GM18868 (cell line): ENCODE measurements around the gene PSMC3.

Experiments used
- ATAC-seq: cut with Tn5 transposase; IDR thresholded peaks from one replicate; pipeline ENCODE4 v1.9.1; 2021; ENCODE audit warnings: mild to moderate bottlenecking, moderate library complexity; ENCODE audit not compliant: unreplicated experiment

The PSMC3 gene

DNA sequence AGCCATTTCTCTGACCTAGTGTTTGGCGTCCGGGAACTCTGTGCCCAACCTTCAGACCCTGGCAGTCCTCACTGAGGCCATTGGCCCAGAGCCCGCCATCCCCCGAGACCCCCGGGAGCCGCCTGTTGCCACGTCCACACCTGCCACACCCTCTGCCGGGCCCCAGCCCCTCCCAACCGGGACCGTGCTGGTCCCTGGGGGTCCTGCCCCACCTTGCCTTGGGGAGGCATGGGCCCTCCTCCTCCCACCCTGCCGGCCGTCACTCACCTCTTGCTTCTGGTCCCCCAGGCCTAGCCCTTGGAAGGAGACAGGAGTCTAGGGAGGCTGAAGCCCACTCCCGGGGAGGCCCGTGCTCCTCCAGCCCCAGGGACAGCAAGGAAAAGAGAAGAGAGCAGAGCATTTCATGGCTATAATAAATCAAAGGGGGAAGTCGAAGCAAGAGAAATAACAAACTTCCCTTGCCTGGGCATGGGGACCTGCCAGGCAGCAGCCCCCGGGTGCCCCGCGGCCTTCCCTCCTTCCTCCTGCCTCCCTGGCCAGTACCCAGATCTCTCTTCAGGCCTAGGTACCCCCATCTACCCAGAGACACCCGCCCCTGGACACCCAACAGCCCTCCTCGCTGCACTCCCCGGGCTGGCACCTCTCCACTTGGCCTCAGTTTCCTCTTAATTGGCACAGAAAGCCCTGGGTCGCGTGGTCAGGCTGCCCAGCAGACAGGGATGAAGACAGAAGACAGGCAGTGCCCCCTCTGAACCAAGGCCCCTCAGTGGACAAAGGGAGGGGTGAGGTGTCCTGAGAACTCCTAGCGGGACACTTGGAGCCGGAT lies 30.8 kb downstream of the PSMC3 start:
- ATAC-seq = no peak

DNA sequence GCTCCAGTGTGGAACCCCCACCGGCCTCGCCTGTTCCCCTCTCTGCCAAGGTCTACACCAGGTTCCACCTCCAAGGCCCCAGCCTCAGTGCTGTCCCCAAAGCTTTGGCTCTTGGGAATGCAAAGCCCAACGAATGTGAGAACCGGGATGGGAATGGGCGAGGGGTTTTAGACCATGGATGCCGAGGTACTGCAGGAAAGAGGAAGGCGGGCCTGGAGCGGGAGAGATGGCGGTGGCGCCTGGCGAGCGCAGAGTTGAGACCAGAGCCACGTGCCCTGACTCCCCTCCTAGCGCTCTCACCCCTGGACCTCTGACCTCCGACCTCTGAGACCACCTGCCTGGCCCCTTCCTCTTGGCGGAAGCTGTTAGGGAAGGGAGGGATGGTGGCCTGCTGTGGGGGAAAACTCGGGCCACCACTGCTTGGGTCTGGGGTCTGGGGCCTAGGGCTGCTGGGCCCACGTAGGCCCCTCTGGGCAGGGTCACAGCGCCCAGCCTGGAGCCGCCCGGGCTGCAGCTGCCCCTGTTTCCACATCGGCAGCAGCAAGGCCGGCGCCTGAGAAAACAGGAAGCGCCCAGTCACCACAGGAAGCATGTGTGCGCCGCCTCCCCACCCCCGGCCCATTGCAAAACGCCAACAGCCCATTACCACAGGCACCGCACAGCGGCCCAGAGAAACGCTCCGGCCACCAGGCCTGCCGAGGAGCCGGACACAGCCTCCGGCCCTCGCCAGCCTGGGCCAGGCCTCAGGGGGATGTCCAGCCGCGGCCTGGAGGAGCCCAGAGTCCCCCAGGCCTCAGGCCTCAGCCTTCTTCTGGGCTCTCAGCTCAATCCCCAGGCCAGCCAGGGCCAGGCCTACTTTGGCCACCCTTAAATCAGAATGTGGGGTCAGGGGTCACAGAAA lies 31.7 kb downstream of the PSMC3 start:
- no peak for ATAC-seq

DNA sequence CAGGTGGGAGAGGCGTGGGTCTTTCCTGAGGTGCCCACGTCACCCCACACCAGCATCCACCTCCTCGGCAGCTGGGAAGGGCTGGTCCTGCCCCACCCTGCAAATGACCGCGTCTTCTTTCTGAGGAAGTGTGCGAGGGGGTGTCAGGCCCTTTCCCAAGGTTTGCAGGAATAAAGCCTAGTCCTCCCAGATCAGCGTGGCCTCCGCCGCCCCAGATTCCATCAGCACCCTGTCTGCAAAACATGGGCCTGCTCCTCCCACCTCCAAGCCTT lies 32.3 kb downstream of the PSMC3 start:
- ATAC-seq = no peak

DNA sequence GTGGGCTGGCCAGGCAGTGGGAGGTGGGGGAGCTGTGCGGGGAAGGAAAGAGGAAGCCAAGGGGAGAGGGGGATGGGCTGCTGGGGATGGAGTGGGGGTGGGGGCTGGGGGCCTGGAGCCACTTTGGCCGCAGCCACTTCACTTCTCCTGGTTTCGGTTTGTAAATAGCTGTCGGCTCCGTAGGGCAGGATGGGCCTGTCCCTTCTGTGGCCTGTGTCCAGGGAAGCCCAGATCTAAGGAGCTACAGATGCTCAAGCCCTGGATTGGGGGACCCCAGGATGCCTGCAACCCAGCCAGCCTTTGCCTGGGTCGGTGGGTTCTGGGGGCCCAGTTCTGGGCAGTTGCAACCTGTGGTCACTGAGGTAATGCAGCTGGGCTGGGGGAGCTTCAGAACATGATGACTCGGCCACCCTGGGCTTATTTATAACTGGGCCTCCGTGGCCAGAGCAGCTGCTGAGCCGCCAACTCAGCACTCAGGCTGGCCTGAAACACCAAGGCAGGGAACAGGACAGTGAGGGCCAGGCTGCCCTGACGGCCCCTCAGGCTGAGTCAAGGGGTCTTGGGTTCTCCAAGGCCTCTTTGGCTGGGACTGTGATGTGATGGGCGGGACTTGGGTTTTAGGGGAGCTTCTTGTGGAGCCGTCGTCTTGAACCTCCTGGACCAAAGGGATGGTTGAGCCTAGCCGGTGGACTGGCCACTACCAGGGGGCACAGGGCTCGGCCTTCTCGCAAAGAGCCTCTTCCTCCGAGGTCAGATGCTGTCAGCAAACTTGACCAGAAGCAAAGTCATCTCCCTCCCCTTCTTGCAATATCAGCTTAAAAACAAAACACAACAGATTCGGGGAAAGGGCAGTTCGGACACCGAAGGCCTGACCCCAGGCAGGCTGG lies 32.8 kb downstream of the PSMC3 start:
- no peak for ATAC-seq

DNA sequence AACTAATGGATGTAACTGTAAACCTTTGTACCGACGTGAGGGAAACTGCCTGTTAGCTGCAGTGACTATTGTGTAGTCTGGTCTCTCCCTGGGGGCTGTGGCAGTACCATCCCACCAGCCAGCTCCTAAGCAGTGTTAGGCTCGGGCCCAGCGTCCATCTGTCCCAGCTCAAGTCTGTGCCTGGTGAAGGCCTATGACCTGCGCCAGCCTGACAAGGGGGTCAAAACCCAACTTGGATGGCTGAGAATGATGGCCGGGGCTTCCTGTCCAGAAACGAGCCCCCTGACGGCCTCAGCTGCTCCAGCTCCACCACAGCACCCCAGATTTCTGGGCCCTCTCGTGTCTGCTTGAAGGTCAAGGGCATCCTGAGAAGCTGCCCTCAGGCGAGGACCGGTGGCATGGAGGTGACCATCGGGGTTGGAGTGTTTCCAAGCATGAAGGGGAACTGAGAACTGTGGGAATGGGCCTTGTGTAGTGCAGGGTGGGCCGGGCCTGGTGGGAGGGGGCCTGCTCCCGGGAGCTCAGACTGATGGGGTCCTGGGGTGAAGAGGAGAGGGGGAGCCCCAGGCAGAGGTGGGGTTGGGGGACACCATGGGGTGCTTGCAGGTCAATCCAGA lies 33.6 kb downstream of the PSMC3 start:
- no peak for ATAC-seq

DNA sequence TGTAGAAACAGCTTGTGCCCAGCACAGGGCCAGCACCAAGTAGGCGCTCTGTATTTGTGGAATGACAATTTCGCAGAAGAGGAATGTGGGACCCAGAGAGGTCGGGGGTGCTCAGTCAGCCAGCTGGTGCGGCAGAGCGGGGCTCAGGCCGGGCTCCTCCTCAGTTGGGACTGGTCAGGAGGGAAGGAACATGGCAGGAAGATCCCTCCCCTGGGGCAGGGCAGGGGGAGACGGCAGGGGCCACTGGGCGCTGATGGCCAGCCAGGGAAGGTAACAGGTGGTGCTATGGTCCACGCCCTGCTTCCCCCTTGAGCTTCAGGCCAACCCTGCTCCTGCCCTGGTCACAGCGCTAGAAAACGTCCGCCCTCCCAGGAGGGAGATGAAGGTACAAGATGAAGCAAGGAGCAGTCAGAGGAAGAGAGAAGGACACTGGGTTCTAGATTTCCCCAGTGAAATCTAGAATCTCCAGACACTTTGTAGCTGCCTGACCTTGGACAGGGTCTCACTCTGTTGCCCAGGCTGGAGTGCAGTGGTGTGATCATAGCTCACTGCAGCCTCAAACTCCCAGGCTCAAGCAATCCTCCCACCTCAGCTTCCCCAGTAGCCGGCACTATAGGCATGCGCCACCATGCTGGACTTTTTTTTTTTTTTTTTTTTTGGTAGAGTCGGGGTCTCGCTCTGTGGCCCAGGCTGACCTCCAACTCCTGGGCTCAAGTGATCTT lies 34.4 kb downstream of the PSMC3 start:
- ATAC-seq = no peak

DNA sequence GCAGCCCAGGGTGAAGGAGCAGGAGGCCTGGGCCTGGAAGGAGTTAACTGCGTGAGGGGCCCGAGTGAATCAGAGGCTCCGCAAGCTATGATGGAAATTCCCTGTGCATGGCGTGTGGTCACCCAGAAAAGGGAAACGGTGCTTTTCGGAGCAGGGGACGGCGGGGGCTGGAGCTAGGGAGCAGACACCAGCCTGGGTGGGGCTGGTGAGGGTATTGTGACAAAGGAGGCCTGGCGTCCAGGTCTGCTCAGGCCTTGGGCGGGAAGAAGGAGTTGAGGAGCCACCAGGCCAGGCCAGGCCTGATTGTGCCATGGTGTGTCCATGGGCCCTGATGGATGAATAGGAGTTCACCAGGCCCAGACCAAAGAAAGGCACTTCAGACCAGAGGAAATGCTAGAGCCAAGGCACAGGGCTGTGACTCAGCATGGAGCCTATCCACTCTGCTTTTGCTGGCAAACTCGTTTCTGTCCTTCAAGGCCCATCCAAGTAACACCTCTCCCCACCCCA lies 35.1 kb downstream of the PSMC3 start:
- no peak for ATAC-seq

DNA sequence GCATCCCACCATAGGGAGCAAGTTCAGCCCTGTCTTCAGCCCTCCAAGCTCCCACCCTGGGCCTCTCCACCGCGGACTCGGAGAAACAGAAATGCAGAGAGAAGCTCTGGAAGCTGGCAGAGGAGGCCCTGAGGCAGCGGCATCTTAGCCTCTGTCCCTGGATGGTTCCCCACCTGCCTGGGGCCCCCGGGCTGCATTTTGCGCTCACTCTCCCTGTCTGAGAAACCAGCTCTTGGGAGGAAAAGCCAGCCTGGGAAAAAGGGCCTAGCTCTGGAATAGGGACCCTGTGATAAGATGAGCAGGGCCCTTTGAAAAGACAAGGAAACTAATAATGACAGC lies 35.8 kb downstream of the PSMC3 start:
- no peak for ATAC-seq

DNA sequence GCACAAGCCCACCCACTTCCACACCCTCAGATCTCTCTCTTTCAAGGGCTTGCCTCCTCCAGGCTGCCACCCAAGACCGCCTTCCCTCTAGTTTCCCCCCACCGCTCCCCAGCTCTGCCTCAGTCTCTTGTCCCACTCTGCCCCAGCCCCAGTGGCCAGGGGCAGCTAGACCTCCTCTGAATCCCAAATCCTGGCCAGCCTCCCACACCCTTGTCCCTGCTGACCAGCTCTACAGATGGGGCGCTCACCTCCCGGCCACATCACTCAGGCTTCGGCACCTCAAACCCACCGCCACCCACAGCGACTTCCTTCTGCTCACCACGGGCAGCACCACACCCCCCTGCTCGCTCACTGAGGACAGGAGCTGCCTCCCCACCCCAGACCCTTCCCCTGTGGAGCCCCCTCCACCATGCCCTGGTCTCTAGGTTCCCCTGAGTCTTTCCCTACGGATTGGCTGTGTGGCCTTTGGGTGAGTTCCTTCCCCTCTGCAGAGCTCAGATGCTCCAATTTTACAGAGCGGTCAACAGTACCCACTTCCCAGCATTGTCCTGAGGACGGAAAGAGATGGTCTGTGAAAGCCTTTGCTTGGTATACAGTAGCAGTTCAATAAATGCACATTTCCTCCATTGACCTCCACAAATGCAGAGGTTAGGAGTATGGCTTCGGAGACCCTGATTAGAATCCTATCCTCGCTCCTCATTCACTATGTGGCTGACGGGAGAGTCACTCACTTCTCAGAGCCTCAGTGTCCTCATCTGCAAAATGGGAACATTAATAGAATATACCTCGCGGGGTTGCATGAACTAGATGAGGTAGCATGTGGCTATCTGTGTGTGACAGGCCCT lies 36.4 kb downstream of the PSMC3 start:
- ATAC-seq = no peak

DNA sequence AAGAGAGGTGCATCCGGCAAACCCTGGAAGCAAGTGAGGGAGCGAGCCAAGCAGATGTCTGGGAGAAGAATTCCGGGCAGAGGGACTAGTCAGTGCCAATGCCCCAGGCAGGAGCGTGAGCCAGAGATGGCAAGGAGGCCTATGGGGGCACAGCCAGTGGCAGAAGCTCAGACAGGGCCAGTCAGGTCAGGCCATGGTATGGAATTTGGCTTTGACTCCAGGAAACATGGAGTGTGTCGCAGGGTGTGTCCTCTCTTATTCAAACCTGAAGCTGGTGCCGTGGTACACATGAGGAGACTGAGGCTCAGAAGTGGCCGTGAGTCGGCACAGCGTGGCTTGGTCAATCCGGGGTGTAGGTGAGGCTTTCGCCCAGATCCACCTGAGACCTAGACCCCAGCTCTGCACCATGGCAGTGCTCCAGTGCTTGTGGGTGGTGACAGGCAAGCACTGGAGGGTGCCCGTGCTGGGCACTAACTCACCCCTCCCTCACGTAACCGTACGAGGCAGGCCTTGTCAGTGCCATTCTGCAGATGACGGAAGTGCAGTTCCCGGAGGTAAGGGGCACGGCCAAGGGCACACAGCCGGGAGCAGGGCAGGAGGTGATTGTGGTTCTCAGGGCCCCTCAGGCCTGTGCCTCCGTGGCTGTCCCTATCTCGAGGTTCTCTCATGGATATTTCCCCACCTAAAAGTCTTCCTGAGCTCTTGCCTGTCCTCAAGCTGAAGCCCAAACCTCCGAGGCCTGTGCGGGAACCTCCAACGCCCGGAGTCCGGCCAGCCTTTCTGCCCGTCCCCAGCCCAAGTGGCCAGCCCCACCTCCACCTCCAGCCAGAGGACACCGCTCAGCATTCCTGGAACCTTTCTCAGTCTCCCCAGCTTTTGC lies 37.3 kb downstream of the PSMC3 start:
- ATAC-seq = no peak

DNA sequence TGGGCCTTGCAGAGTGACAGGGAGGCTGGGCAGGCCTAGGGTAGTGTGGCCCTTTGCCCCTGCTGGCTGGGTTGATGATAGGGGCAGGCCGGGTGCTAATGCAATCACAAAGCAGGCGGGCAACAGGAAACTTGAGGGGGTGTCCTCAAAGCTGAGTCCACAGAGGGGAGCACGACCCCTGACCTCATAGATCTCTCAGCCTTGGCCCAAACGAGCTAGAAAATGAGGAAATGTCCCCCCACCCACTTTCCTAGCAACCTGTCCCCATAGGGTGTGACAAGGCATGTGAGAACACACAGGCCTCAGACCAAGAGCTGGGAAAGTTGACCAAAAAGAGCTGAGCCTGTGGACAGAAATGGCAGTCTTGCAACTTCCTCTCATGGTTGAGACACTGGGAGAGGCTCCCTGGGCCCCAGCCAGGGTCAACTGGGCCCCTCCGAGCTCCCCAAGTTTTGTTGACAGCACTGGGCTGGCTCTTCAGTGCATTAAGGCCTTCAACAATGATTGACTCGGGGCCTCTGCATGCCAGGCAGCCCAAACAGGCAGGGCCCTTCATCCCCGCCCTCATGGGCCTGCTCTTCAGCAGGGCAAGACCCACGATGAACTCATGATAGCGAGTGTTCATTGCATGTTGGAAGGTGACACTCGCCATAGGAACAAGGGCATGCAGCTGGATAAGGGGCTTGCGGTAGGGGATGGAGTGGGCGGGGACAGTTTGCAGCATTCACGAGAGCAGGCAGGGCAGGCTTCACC lies 38.1 kb downstream of the PSMC3 start:
- no peak for ATAC-seq

DNA sequence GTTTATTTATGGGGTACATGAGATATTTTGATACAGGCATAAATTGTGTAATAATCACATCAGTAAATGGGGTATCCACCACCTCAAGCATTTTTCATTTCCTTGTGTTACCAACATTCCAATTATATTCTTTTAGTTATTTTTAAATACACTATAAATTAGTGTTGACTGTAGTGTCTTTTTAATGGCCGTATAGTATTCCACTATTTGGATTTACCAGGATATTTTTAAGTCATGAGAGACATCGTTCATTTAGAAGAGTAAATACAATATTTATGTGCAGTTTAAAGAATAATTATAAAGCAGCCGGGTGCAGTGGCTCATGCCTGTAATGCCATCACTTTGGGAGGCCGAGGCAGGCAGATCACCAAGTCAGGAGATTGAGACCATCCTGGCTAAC lies 41.7 kb downstream of the PSMC3 start:
- ATAC-seq = no peak

DNA sequence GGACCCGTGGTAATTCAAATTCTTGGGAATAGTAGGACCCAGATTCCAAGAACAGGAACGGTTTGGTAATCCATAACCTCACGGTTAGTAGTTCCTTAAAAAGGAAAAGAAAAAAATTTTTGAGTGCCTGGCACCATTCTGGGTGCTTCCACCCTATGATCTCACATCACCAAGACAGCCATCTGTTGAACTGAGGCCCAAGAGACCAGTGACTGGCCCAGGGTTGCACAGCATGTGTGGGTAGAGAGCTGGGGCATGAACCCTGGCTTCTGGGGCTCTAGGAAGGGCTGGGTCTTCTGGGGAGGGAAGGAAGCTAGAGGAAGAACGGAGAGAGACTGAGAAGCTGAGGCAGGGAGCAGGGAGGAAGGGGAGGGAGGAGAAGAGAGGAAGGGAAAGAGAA lies 43.2 kb downstream of the PSMC3 start:
- ATAC-seq = no peak

DNA sequence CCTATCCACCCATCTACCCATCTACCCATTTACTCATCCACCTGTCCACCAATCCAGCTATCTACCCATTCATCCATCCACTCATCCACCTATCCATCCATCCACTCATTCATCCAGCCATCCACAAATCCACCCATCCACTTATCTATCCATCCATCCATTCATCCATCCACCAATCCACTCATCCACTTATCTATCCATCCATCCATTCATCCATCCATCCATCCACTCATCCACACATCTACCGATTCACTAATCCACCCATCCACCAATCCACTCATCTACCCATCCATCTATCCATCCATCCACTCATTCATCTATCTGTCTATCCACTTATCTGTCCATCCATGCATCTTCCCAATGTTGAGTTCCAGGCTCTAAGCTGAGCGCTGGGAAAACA lies 46.2 kb downstream of the PSMC3 start:
- ATAC-seq = no peak

DNA sequence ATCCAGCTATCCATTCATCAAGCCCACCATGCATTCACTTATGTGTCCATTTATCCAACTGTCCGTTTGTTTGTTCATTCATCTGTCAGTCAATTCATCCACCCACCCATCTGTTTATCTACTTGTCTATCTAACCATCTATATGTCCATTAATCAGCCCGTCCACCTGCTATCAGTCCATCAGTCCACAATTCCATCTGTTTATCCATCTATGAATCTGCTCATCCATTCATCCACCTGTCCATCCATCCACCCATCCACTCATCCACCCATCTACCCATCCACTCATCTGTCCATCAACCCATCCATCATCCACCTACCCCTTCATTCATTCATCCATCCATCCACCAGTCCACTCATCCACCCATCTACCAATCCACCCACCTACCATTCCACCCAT lies 46.9 kb downstream of the PSMC3 start:
- ATAC-seq = no peak

DNA sequence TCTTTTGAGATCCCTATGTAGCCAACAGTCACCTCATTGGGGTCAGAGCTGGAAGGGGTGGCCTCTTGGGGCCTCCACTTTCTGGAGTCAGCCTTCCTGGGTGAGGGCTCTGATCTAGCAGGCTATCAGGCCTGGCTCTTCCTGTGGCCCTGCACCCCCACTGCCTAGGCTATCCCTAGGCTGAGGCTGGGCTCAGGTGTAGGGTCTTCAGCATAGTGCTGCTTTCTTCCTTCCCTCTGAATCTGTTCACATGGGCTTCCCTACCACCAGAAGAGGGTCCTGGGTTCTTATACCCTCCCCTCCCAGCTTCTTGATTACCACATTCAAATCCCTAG lies 47.4 kb downstream of the PSMC3 start:
- ATAC-seq = no peak

DNA sequence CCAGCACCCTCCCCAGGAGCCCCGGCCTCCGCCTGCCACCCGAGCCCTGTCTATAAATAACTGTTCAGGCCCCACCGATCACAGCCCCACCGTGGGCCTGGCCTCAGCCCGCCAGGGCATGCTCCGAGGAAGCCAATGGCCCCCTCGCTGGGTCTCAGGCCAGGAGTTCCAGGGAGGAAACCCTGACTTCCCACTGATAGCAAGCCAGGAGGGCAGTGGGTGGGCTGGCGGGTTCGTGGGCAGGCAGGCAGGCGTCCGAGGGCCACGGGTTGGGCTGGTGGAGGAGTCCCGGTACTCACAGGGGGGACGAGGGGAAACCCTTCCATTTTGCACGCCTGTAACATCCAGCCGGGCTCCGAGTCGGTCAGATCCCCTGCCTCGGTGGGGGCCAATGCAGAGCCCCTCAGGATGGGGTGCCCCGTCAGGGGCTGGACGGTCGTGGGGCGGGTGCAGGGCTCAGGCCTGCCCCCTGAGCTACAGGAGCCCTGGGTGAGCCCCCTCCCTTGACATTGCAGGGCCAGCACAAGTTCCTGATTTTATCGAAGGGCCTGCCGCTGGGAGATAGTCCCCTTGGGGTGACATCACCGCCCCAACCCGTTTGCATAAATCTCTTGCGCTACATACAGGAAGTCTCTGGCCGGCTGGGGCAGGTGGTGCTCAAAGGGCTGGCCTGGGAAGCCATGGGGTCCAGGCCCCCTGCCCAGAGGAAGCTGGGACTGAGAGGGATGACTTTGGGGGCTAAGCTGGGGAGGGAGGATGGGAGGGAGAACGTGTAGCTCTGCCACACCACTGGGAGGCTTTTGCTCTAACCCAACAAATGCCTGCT lies 48.0 kb downstream of the PSMC3 start, which contains the start of gene SPI1:
TSS of gene SPI1 (minus strand) at position 538 of the 826 bp plus-strand sequence. CDS start at position 344, 194 bp downstream.
- peak; percentile 82 for ATAC-seq
